Ascending aorta (tissue), 2 donors: Measurements from ENCODE around the gene CST1. TPM values are rescaled to one million over a fixed set of nuclear protein-coding genes. Genes with fewer than 3 reads are reported as not detected.
"Not testable (repeated sequence)": the region's sequence is repeated elsewhere in the genome, so short reads cannot be mapped to it uniquely, and the experiment has no call there.

ENCODE experiments used
- DNase-seq, 2 donors: peaks; one replicate each; pipeline ENCODE4 v3.0.0-alpha.2; 2019; ENCODE audit warnings: low spot score in 2 of 2
- H3K27ac ChIP-seq, 2 donors: fragments of 200-600 bp; sonication (generic); one replicate each; pipeline ENCODE4 v1.5.1; 2016 to 2017; ENCODE audit warnings: mild to moderate bottlenecking in 1 of 2
- H3K27me3 ChIP-seq: fragments of 200-600 bp; sonication (generic); one replicate; pipeline ENCODE4 v1.5.1; 2017
- H3K36me3 ChIP-seq, 2 donors: fragments of 200-600 bp; sonication (generic); one replicate each; pipeline ENCODE4 v1.5.1; 2016
- H3K4me1 ChIP-seq, 2 donors: fragments of 200-600 bp; sonication (generic); one replicate each; pipeline ENCODE4 v1.5.1; 2016 to 2017; ENCODE audit warnings: mild to moderate bottlenecking in 1 of 2
- H3K4me3 ChIP-seq, 2 donors: fragments of 200-600 bp; sonication (generic); one replicate each; pipeline ENCODE4 v1.5.1; 2016 to 2017; ENCODE audit warnings: mild to moderate bottlenecking in 1 of 2
- H3K9me3 ChIP-seq, 2 donors: fragments of 200-600 bp; sonication (generic); one replicate each; pipeline ENCODE4 v1.5.1; 2016
- CTCF ChIP-seq, 3 experiments: fragments of 200-600 bp in 2 of 3; fragments of 450-650 bp in 1 of 3; sonication (generic) in 2 of 3; IDR thresholded peaks; one replicate each; pipeline ENCODE4 v1.5.1; 2016 to 2019; ENCODE audit warnings: antibody characterized with exemption in 3 of 3, mild to moderate bottlenecking in 1 of 3, moderate library complexity in 1 of 3
- intact Hi-C: fragments of 100-400 bp; cut with DNase I; formaldehyde crosslinking; loops from one replicate; pipeline ENCODE4 v1.15.1; 2023
- total RNA-seq: library from RNA; depleted of rRNA; stranded (reverse); fragments of >200 nt; gene quantifications from one replicate; pipeline ENCODE4 v1.1.0, GENCODE V29; 2016

Gene CST1
- total RNA-seq, 1 donor from 2014 or later: not detected

GRCh38 chr20:23752481-23753193 is 1.9 kb upstream of the CST1 start:
- no peak overlapping the region for H3K4me3 ChIP-seq
- no peaks in the 10 kb centered on the region for H3K9me3 ChIP-seq
- H3K27ac ChIP-seq: no peak overlapping the region
- no peaks in the 10 kb centered on the region for H3K4me1 ChIP-seq
- intact Hi-C loops: no loop called here
- no peak for DNase-seq
- no peaks in the 10 kb centered on the region for H3K27me3 ChIP-seq
- no peaks in the 10 kb centered on the region for H3K36me3 ChIP-seq
- no peak for TF ChIP-seq CTCF (IDR thresholded peaks at IDR 0.05)

- Histone ChIP-seq H3K36me3 (no peaks in the 10 kb centered on the region), H3K4me1 (no peaks in the 10 kb centered on the region), H3K4me3 (no peak overlapping the region), H3K27me3 (no peaks in the 10 kb centered on the region), H3K9me3 (no peaks in the 10 kb centered on the region), H3K27ac (no peak overlapping the region)
- no peak for TF ChIP-seq CTCF (IDR thresholded peaks at IDR 0.05)
- intact Hi-C loops: no loop called here
- no peak for DNase-seq
These were observed 1.3 kb upstream of the CST1 start for GRCh38 chr20:23752019-23752418.

- H3K36me3 ChIP-seq: no peaks in the 10 kb centered on the region
These were observed 989 bp downstream of the CST1 start for GRCh38 chr20:23749746-23750145.

GRCh38 chr20:23748975-23749374 is 1.8 kb downstream of the CST1 start:
- H3K4me1 ChIP-seq, H3K9me3 ChIP-seq, H3K36me3 ChIP-seq, H3K4me3 ChIP-seq, H3K27me3 ChIP-seq, intact Hi-C loops, H3K27ac ChIP-seq, DNase-seq: not testable (repeated sequence)

More at GRCh38 chr20:23749746-23750145, 989 bp downstream of the CST1 start:
- Histone ChIP-seq H3K27ac (no peak overlapping the region), H3K4me1 (no peaks in the 10 kb centered on the region), H3K27me3 (no peaks in the 10 kb centered on the region), H3K4me3 (no peak overlapping the region), H3K9me3 (no peaks in the 10 kb centered on the region)
- DNase-seq: no peak
- TF ChIP-seq CTCF (IDR thresholded peaks at IDR 0.05): no peak
- intact Hi-C loops: no loop called here

GRCh38 chr20:23747551-23747950 is 3.2 kb downstream of the CST1 start:
- DNase-seq, H3K4me3 ChIP-seq, H3K4me1 ChIP-seq, H3K27me3 ChIP-seq, H3K27ac ChIP-seq, H3K9me3 ChIP-seq, intact Hi-C loops, H3K36me3 ChIP-seq: not testable (repeated sequence)

- H3K9me3 ChIP-seq, DNase-seq, H3K27me3 ChIP-seq, H3K27ac ChIP-seq, H3K4me1 ChIP-seq, H3K4me3 ChIP-seq, intact Hi-C loops, H3K36me3 ChIP-seq: not testable (repeated sequence)
These were observed 3.6 kb downstream of the CST1 start for GRCh38 chr20:23747092-23747491.

GRCh38 chr20:23746321-23746720 is 4.4 kb downstream of the CST1 start:
- H3K27ac ChIP-seq: no peak overlapping the region
- no peaks in the 10 kb centered on the region for H3K4me1 ChIP-seq
- H3K9me3 ChIP-seq: no peaks in the 10 kb centered on the region
- no peaks in the 10 kb centered on the region for H3K36me3 ChIP-seq
- intact Hi-C loops: no loop called here
- H3K27me3 ChIP-seq: no peaks in the 10 kb centered on the region
- no peak overlapping the region for H3K4me3 ChIP-seq
- TF ChIP-seq CTCF (IDR thresholded peaks at IDR 0.05): no peak
- DNase-seq: no peak
